ENCODE measurements around the gene IL10RA. TPM values are rescaled to one million over a fixed set of nuclear protein-coding genes. Genes with fewer than 3 reads are reported as not detected.

The IL10RA gene
- total RNA-seq, 3 donors from 2014 or later, result 9.8 to 47.5 (median 13.3) TPM

GRCh38 chr11:117953024-117953671 is 33.0 kb upstream of the IL10RA start:
- H3K4me3 ChIP-seq, result no peak overlapping the region
- DNase-seq (ENCODE audit: low spot score in 2 of 2), result no peak
- no peaks in the 10 kb centered on the region for H3K4me1 ChIP-seq

GRCh38 chr11:117958949-117959348 is 27.2 kb upstream of the IL10RA start:
- Histone ChIP-seq H3K4me3 (no peak overlapping the region), H3K27ac (no peak overlapping the region), H3K27me3 (no peaks in the 10 kb centered on the region), H3K4me1 (no peaks in the 10 kb centered on the region), H3K36me3 (no peaks in the 10 kb centered on the region), H3K9me3 (no peaks in the 10 kb centered on the region)
- TF ChIP-seq CTCF (IDR thresholded peaks at IDR 0.05) (no peak), POLR2AphosphoS5 (IDR thresholded peaks at IDR 0.05) (no peak), POLR2A (IDR thresholded peaks at IDR 0.05) (no peak)
- intact Hi-C loops (cut with DNase I; ENCODE audit: low total_unique reads), result no loop called here
- DNase-seq (ENCODE audit: low spot score in 2 of 2), result no peak

More at GRCh38 chr11:117953024-117953671, 33.0 kb upstream of the IL10RA start:
- Histone ChIP-seq H3K9me3 (no peaks in the 10 kb centered on the region), H3K27me3 (no peaks in the 10 kb centered on the region), H3K27ac (no peak overlapping the region), H3K36me3 (no peaks in the 10 kb centered on the region)
- intact Hi-C loops (cut with DNase I; ENCODE audit: low total_unique reads), result no loop called here
- no peak for TF ChIP-seq POLR2A (IDR thresholded peaks at IDR 0.05)
- no peak for TF ChIP-seq CTCF (IDR thresholded peaks at IDR 0.05)
- TF ChIP-seq POLR2AphosphoS5 (IDR thresholded peaks at IDR 0.05), result no peak

- Histone ChIP-seq H3K36me3 (no peaks in the 10 kb centered on the region), H3K27me3 (no peaks in the 10 kb centered on the region), H3K4me1 (no peaks in the 10 kb centered on the region), H3K9me3 (no peaks in the 10 kb centered on the region), H3K27ac (no peak overlapping the region), H3K4me3 (no peak overlapping the region)
- DNase-seq (ENCODE audit: low spot score in 2 of 2), result no peak
- TF ChIP-seq CTCF (IDR thresholded peaks at IDR 0.05), result no peak
- TF ChIP-seq POLR2A (IDR thresholded peaks at IDR 0.05), result no peak
- TF ChIP-seq POLR2AphosphoS5 (IDR thresholded peaks at IDR 0.05), result no peak
- intact Hi-C loops (cut with DNase I; ENCODE audit: low total_unique reads), result no loop called here
Observed at GRCh38 chr11:117959438-117960149, 26.6 kb upstream of the IL10RA start.

- H3K4me1 ChIP-seq, result no peaks in the 10 kb centered on the region
- no peaks in the 10 kb centered on the region for H3K27me3 ChIP-seq
- intact Hi-C loops (cut with DNase I; ENCODE audit: low total_unique reads), result no loop called here
- no peak for TF ChIP-seq POLR2A (IDR thresholded peaks at IDR 0.05)
- no peak for TF ChIP-seq CTCF (IDR thresholded peaks at IDR 0.05)
- no peak for TF ChIP-seq POLR2AphosphoS5 (IDR thresholded peaks at IDR 0.05)
- H3K9me3 ChIP-seq, result no peaks in the 10 kb centered on the region
- H3K36me3 ChIP-seq, result no peaks in the 10 kb centered on the region
- DNase-seq (ENCODE audit: low spot score in 2 of 2), result no peak
- no peak overlapping the region for H3K4me3 ChIP-seq
- no peak overlapping the region for H3K27ac ChIP-seq
Observed at GRCh38 chr11:117960406-117960805, 25.8 kb upstream of the IL10RA start.

GRCh38 chr11:117961896-117962295 is 24.3 kb upstream of the IL10RA start:
- H3K36me3 ChIP-seq, result no peaks in the 10 kb centered on the region
- no peak for DNase-seq (ENCODE audit: low spot score in 2 of 2)
- TF ChIP-seq POLR2AphosphoS5 (IDR thresholded peaks at IDR 0.05) (no peak), POLR2A (IDR thresholded peaks at IDR 0.05) (no peak), CTCF (IDR thresholded peaks at IDR 0.05) (no peak)
- H3K4me3 ChIP-seq, result no peak overlapping the region
- H3K9me3 ChIP-seq, result no peaks in the 10 kb centered on the region
- H3K4me1 ChIP-seq, result no peaks in the 10 kb centered on the region
- H3K27ac ChIP-seq, result no peak overlapping the region
- intact Hi-C loops (cut with DNase I; ENCODE audit: low total_unique reads), result no loop called here
- no peaks in the 10 kb centered on the region for H3K27me3 ChIP-seq

Data from breast epithelium (tissue), 4 donors.